ENCODE results near the gene WBP1.
"Not testable (repeated sequence)": the region's sequence is repeated elsewhere in the genome, so short reads cannot be mapped to it uniquely, and the experiment has no call there.

DNA sequence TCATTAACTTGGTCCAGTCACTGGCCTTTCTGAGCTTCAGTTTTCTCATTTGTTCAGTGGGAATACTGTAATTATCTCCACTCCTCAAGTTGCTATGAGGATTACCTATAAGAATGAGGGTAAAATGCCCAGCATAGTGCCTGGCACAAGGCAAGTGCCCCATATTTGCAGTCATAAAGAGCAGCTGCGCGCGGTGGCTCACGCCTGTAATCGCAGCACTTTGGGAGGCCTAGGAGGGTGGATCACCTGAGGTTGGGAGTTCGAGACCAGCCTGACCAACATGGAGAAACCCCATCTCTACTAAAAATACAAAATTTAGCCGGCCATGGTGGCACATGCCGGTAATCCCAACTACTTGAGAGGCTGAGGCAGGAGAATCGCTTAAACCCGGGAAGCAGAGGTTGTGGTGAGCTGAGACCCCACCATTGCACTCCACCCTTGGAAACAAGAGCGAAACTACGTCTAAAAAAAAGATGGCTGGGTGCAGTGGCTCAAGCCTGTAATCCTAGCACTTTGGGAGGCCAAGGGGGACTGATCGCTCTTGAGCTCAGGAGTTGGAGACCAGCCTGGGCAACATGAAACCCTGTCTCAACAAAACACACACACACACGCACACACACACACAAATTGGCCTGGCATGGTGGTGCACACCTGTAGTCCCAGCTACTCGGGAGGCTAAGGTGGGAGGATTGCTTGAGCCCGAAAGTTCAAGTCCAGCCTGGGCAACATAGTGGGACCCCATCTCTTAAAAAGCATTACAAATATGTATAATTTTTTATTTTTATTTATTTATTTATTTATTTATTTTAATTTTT lies 15.5 kb upstream of the WBP1 start:
- TF ChIP-seq, protein P1, sequence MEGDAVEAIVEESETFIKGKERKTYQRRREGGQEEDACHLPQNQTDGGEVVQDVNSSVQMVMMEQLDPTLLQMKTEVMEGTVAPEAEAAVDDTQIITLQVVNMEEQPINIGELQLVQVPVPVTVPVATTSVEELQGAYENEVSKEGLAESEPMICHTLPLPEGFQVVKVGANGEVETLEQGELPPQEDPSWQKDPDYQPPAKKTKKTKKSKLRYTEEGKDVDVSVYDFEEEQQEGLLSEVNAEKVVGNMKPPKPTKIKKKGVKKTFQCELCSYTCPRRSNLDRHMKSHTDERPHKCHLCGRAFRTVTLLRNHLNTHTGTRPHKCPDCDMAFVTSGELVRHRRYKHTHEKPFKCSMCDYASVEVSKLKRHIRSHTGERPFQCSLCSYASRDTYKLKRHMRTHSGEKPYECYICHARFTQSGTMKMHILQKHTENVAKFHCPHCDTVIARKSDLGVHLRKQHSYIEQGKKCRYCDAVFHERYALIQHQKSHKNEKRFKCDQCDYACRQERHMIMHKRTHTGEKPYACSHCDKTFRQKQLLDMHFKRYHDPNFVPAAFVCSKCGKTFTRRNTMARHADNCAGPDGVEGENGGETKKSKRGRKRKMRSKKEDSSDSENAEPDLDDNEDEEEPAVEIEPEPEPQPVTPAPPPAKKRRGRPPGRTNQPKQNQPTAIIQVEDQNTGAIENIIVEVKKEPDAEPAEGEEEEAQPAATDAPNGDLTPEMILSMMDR (conservative IDR thresholded peaks at IDR 0.05; ENCODE audit: low read depth, low read length), result not testable (repeated sequence)
- not testable (repeated sequence) for TF ChIP-seq EZH2 (IDR thresholded peaks at IDR 0.05; ENCODE audit: borderline replicate concordance, low read depth, low read length, poor library complexity, severe bottlenecking)

Data from A673 (cell line).